Activated CD8-positive, alpha-beta T cell treated with anti-CD3 and anti-CD28 coated beads for 36 hours (primary cell): ENCODE measurements around the gene ZC3H12A. TPM values are rescaled to one million over a fixed set of nuclear protein-coding genes. Genes with fewer than 3 reads are reported as not detected.
A peak's percentile ranks its signal among the peaks of the same experiment; 100 is the strongest.
"Not testable (repeated sequence)": the region's sequence is repeated elsewhere in the genome, so short reads cannot be mapped to it uniquely, and the experiment has no call there.

ENCODE experiments used
- ATAC-seq: fragments of 200-7000 bp; cut with Tn5 transposase; one replicate; pipeline ENCODE4 v1.10.0; 2021; ENCODE audit warnings: mild to moderate bottlenecking, moderate library complexity
- CTCF ChIA-PET: fragments of 350-600 bp; sonication (Branson Sonifier 250); formaldehyde crosslinking; loops from one replicate; lab custom pipeline; 2021; ENCODE audit warnings: antibody characterized with exemption; lab: Charles Lee
- POLR2A ChIA-PET: fragments of 350-600 bp; sonication (Branson Sonifier 250); formaldehyde crosslinking; loops from one replicate; lab custom pipeline; 2021; ENCODE audit warnings: antibody characterized with exemption; lab: Charles Lee
- DNase-seq: peaks from one replicate; pipeline ENCODE4 v3.0.0-alpha.2; 2020
- H3K27ac Mint-ChIP-seq: one replicate; pipeline ENCODE4 v1.8.0; 2021; ENCODE audit warnings: mild to moderate bottlenecking, mixed read lengths
- H3K27me3 Mint-ChIP-seq: one replicate; pipeline ENCODE4 v1.8.0; 2021; ENCODE audit warnings: mixed read lengths
- H3K36me3 Mint-ChIP-seq: one replicate; pipeline ENCODE4 v1.8.0; 2021; ENCODE audit warnings: low read depth, mixed read lengths
- H3K4me1 Mint-ChIP-seq: one replicate; pipeline ENCODE4 v1.8.0; 2021; ENCODE audit warnings: low read depth, mixed read lengths
- H3K4me3 Mint-ChIP-seq: one replicate; pipeline ENCODE4 v1.8.0; 2021; ENCODE audit warnings: mild to moderate bottlenecking, moderate library complexity, mixed read lengths
- H3K9me3 Mint-ChIP-seq: one replicate; pipeline ENCODE4 v1.8.0; 2021; ENCODE audit warnings: mixed read lengths
- intact Hi-C: fragments of 100-400 bp; cut with micrococcal nuclease; formaldehyde crosslinking; loops from one replicate; pipeline ENCODE4 v1.10.0; 2022
- total RNA-seq, 2 experiments: library from RNA; stranded (reverse); gene quantifications; one replicate each; pipeline ENCODE4 v1.2.3, GENCODE V29; 2021
- TF ChIP-seq, protein P1 (sequence below): fragments of 200-600 bp; IDR thresholded peaks from one replicate; pipeline ENCODE4 v1.8.0; 2022; ENCODE audit warnings: antibody characterized with exemption, mild to moderate bottlenecking

ZC3H12A gene
- total RNA-seq, 2 experiments from 2014 or later: 20.4 to 20.5 TPM

DNA sequence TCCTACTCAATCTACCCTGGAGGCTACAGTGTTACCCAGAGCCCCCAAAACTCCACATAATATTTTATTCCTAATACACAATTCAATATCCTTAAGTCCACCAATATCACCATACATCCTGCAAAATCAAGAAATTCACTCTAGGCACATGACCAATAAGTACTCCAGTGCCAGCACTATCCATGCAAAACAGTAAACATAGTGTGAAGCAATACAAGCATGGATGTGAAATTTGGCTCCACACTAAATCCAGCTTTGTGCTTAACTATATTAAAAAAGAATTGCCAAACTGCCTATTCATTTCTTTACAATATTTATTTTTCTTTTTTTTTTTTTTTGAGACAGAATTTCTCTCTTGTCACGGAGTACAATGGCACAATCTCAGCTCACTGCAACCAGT, 43.2 kb downstream of the ZC3H12A start:
- H3K4me3 Mint-ChIP-seq: no peak overlapping the region
- peaks cover 30% of the 10 kb centered on the region for H3K36me3 Mint-ChIP-seq
- ChIA-PET CTCF (no interaction called here), POLR2A (no interaction called here)
- ATAC-seq (no peak), DNase-seq (no peak)
- peaks cover 36% of the 10 kb centered on the region for H3K4me1 Mint-ChIP-seq
- H3K9me3 Mint-ChIP-seq: no peaks in the 10 kb centered on the region
- no peaks in the 10 kb centered on the region for H3K27me3 Mint-ChIP-seq
- TF ChIP-seq, protein P1, sequence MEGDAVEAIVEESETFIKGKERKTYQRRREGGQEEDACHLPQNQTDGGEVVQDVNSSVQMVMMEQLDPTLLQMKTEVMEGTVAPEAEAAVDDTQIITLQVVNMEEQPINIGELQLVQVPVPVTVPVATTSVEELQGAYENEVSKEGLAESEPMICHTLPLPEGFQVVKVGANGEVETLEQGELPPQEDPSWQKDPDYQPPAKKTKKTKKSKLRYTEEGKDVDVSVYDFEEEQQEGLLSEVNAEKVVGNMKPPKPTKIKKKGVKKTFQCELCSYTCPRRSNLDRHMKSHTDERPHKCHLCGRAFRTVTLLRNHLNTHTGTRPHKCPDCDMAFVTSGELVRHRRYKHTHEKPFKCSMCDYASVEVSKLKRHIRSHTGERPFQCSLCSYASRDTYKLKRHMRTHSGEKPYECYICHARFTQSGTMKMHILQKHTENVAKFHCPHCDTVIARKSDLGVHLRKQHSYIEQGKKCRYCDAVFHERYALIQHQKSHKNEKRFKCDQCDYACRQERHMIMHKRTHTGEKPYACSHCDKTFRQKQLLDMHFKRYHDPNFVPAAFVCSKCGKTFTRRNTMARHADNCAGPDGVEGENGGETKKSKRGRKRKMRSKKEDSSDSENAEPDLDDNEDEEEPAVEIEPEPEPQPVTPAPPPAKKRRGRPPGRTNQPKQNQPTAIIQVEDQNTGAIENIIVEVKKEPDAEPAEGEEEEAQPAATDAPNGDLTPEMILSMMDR: no peak
- intact Hi-C loops: no loop called here
- no peak overlapping the region for H3K27ac Mint-ChIP-seq

DNA sequence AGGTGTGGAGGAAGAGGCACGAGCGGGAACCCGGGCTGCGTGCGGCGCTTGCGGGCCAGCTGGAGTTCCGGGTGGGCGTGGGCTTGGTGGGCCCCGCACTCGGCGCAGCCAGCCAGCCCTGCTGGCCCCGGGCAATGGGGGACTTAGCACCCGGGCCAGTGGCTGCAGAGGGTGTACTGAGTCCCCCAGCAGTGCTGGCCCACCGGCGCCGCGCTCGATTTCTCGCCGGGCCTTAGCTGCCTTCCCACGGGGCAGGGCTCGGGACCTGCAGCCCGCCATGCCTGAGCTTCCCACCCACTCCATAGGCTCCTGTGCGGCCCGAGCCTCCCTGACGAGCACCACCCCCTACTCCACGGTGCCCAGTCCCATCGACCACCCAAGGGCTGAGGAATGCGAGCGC, 43.9 kb downstream of the ZC3H12A start:
- POLR2A ChIA-PET: interaction anchor here (0.7 to 1.6 kb wide), 4 partner anchors 8 to 40 kb away, joined by 3 to 5 read pairs (median 4); no protein-coding TSS in a partner anchor
- CTCF ChIA-PET, intact Hi-C loops, H3K9me3 Mint-ChIP-seq, H3K27me3 Mint-ChIP-seq, ATAC-seq, DNase-seq: not testable (repeated sequence)
- H3K4me1 Mint-ChIP-seq: peaks cover 40% of the 10 kb centered on the region
- H3K4me3 Mint-ChIP-seq: peak overlapping the region; percentile 83
- H3K36me3 Mint-ChIP-seq: peaks cover 30% of the 10 kb centered on the region
- H3K27ac Mint-ChIP-seq: peak overlapping the region; percentile 94

DNA sequence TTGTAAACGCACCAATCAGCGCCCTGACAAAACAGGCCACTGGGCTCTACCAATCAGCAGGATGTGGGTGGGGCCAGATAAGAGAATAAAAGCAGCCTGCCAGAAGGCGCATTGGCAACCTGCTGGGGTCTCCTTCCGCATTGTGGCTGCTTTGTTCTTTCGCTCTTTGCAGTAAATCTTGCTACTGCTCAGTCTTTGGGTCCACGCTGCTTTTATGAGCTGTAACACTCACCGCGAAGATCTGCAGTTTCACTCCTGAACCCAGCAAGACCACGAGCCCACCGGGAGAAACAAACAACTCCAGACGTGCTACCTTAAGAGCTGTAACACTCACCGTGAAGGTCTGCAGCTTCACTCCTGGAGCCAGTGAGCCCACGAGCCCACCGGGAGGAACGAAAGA, 44.5 kb downstream of the ZC3H12A start:
- H3K4me1 Mint-ChIP-seq: peaks cover 36% of the 10 kb centered on the region
- ChIA-PET POLR2A (interaction anchor here (0.6 to 1.6 kb wide), 7 partner anchors 9 to 45 kb away, joined by 3 to 5 read pairs (median 3); partner anchors contain the start of gene ZC3H12A), CTCF (interaction anchor here (1.6 kb wide), 1 partner anchor 32 kb away, joined by 6 read pairs; no protein-coding TSS in a partner anchor)
- peaks cover 28% of the 10 kb centered on the region for H3K36me3 Mint-ChIP-seq
- DNase-seq: peak; percentile 82
- intact Hi-C loops, H3K27me3 Mint-ChIP-seq, H3K9me3 Mint-ChIP-seq: not testable (repeated sequence)
- H3K27ac Mint-ChIP-seq: peak overlapping the region; percentile 94
- peak overlapping the region; percentile 83 for H3K4me3 Mint-ChIP-seq
- ATAC-seq: peak; percentile 8

DNA sequence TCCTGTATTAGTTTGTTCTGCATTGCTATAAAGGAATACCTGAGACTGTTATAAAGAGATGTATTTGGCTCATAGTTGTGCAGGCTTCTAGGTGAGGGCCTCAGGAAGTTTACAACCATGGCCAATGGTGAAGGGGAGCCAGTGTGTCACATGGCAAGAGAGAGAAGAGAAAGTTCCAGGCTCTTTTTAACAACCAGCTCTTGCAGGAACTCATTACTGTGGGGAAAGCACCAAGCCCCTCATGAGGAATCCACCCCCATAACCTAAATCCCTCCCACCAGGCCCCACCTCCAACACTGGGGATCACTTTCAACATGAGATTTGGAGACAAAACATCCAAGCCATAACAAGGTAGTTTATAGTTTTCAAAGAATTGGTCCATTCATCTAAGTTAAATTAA, 45.2 kb downstream of the ZC3H12A start:
- ChIA-PET POLR2A (interaction anchor here (0.6 to 1.6 kb wide), 5 partner anchors 11 to 45 kb away, joined by 3 to 5 read pairs (median 4); partner anchors contain the start of gene ZC3H12A), CTCF (interaction anchor here (1.6 kb wide), 1 partner anchor 32 kb away, joined by 6 read pairs; no protein-coding TSS in a partner anchor)
- intact Hi-C loops: no loop called here
- TF ChIP-seq, protein P1: no peak
- ATAC-seq (peak; percentile 49), DNase-seq (peak; percentile 69)
- peaks cover 28% of the 10 kb centered on the region for H3K36me3 Mint-ChIP-seq
- peak overlapping the region; percentile 83 for H3K4me3 Mint-ChIP-seq
- H3K27ac Mint-ChIP-seq: peak overlapping the region; percentile 94
- peaks cover 36% of the 10 kb centered on the region for H3K4me1 Mint-ChIP-seq
- H3K9me3 Mint-ChIP-seq: no peaks in the 10 kb centered on the region
- H3K27me3 Mint-ChIP-seq: no peaks in the 10 kb centered on the region

DNA sequence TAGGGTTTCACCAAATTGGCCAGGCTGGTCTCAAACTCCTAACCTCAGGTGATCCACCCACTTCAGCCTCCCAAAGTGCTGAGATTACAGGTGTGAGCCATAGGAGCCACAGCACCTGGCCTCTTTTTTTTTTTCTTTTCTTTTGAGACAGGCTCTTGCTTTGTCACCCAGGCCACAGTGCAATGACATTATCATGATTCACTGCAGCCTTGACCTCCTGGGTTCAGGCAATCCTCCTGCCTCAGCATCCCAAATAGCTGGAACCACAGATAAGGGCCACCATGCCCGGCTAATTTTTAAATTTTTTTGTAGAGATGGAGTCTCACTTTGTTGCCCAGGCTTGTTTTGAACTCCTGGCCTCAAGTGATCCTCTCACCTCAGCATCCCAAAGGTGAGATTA, 55.5 kb downstream of the ZC3H12A start:
- intact Hi-C loops, H3K27me3 Mint-ChIP-seq, ATAC-seq, H3K36me3 Mint-ChIP-seq, H3K4me1 Mint-ChIP-seq, H3K9me3 Mint-ChIP-seq, H3K4me3 Mint-ChIP-seq, DNase-seq, POLR2A ChIA-PET, H3K27ac Mint-ChIP-seq: not testable (repeated sequence)
- CTCF ChIA-PET: interaction anchor here (1.1 kb wide), 2 partner anchors 13 to 42 kb away, joined by 3 to 4 read pairs; no protein-coding TSS in a partner anchor

DNA sequence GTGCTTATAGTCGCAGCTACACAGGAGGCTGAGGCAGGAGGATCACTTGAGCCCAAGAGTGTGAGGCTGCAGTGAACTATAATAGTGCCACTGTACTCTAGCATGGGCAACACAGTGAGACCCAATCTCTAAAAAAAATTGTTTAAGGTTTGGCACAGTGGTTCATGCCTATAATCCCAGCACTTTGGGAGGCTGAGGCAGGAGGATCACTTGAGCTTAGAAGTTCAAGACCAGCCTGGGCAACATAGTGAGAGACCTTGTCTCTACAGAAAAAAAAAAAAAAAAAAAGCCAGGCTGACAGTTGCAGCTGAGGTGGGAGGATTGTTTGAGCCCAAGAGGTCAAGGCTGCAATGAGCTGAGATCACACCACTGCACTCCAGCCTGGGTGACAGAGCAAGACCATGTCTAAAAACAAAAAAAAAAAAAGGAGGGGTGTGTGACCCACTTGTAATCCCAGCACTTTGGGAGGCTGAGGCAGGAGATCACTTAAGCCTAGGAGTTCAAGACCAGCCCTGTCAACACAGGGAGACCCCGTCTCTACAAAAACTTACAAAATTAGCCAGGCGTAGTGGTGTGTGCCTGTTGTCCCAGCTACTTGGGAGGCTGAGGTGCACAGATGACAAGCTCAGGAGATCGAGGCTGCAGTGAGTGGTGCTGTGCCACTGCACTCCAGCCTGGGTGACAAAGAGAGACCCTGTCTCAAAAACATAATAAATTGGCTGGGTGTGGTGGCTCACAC, 58.2 kb downstream of the ZC3H12A start:
- POLR2A ChIA-PET, H3K27ac Mint-ChIP-seq, ATAC-seq, intact Hi-C loops, H3K4me3 Mint-ChIP-seq, H3K9me3 Mint-ChIP-seq, DNase-seq, H3K27me3 Mint-ChIP-seq: not testable (repeated sequence)
- Mint-ChIP-seq H3K4me1 (peaks cover 15% of the 10 kb centered on the region), H3K36me3 (peaks cover 24% of the 10 kb centered on the region)
- CTCF ChIA-PET: interaction anchor here (0.8 kb wide), 1 partner anchor 46 kb away, joined by 3 read pairs; no protein-coding TSS in a partner anchor
